Raji (cell line): ENCODE results near the gene RIC3.

ENCODE experiments used
- POLR2A ChIP-seq: IDR thresholded peaks from 2 replicates; pipeline ENCODE4 v1.6.1; 2011; ENCODE audit warnings: low read depth, low read length, control low read depth; ENCODE audit not compliant: insufficient read depth

The RIC3 gene

GRCh38 chr11:8070417-8071115 is 98.3 kb downstream of the RIC3 start:
- no peak for TF ChIP-seq POLR2A

GRCh38 chr11:8069771-8070170 is 99.1 kb downstream of the RIC3 start:
- no peak for TF ChIP-seq POLR2A

- no peak for TF ChIP-seq POLR2A
Observed at GRCh38 chr11:8068605-8069221, 100.1 kb downstream of the RIC3 start.

GRCh38 chr11:8067929-8068575 is 100.8 kb downstream of the RIC3 start:
- no peak for TF ChIP-seq POLR2A

- no peak for TF ChIP-seq POLR2A
Observed at GRCh38 chr11:8067567-8067928, 101.3 kb downstream of the RIC3 start.

- no peak for TF ChIP-seq POLR2A
Observed at GRCh38 chr11:8066911-8067455, 101.8 kb downstream of the RIC3 start.

GRCh38 chr11:8066036-8066910 is 102.6 kb downstream of the RIC3 start:
- TF ChIP-seq POLR2A = no peak

- TF ChIP-seq POLR2A = no peak
Observed at GRCh38 chr11:8065031-8065430, 103.8 kb downstream of the RIC3 start.

- no peak for TF ChIP-seq POLR2A
Observed at GRCh38 chr11:8063324-8063723, 105.5 kb downstream of the RIC3 start.

- no peak for TF ChIP-seq POLR2A
Observed at GRCh38 chr11:8062781-8063257, 106.0 kb downstream of the RIC3 start.

GRCh38 chr11:8061555-8062428 is 107.0 kb downstream of the RIC3 start:
- no peak for TF ChIP-seq POLR2A

- TF ChIP-seq POLR2A = no peak
Observed at GRCh38 chr11:8060801-8061554, 107.8 kb downstream of the RIC3 start.

- no peak for TF ChIP-seq POLR2A
Observed at GRCh38 chr11:8060146-8060719, 108.6 kb downstream of the RIC3 start.
